Aorta (tissue), 5 donors: ENCODE data around the gene RPGRIP1L. TPM values are rescaled to one million over a fixed set of nuclear protein-coding genes. Genes with fewer than 3 reads are reported as not detected.

Source experiments
- ATAC-seq: fragments of 200-7000 bp; cut with Tn5 transposase; one replicate; pipeline ENCODE4 v1.9.1; 2022; ENCODE audit warnings: moderate library complexity; ENCODE audit not compliant: low FRiP score
- DNase-seq, 2 donors: peaks; one replicate each; pipeline ENCODE4 v3.0.0-alpha.2; 2020
- H3K27ac ChIP-seq, 2 donors: one replicate each; pipeline ENCODE4 v1.5.1; 2013; ENCODE audit warnings: low read length in 2 of 2, mild to moderate bottlenecking in 2 of 2, moderate library complexity in 2 of 2, control low read depth in 1 of 2, inconsistent platforms in 1 of 2, low read depth in 1 of 2
- H3K27me3 ChIP-seq, 2 donors: one replicate each; pipeline ENCODE4 v1.6.1; 2013; ENCODE audit warnings: control low read depth in 1 of 2, low read length in 1 of 2, mild to moderate bottlenecking in 1 of 2, moderate library complexity in 1 of 2; ENCODE audit not compliant: insufficient read depth in 2 of 2, control insufficient read depth in 1 of 2
- H3K36me3 ChIP-seq, 2 donors: one replicate each; pipeline ENCODE4 v1.6.1; 2013; ENCODE audit warnings: control low read depth in 1 of 2, low read length in 1 of 2, mild to moderate bottlenecking in 1 of 2; ENCODE audit not compliant: insufficient read depth in 2 of 2, control insufficient read depth in 1 of 2
- H3K4me1 ChIP-seq, 2 donors: one replicate each; pipeline ENCODE4 v1.6.1; 2013; ENCODE audit warnings: low read length in 2 of 2, control low read depth in 1 of 2, mild to moderate bottlenecking in 1 of 2, moderate library complexity in 1 of 2; ENCODE audit not compliant: insufficient read depth in 2 of 2, control insufficient read depth in 1 of 2
- H3K4me3 ChIP-seq, 2 donors: one replicate each; pipeline ENCODE4 v1.5.1; 2013; ENCODE audit warnings: low read length in 2 of 2, control low read depth in 1 of 2, mild to moderate bottlenecking in 1 of 2
- H3K9me3 ChIP-seq: one replicate; pipeline ENCODE4 v1.6.1; 2013; ENCODE audit warnings: mild to moderate bottlenecking, low read length; ENCODE audit not compliant: control insufficient read depth
- WGBS, 2 donors: extraction: QIAGEN DNeasy Blood & Tissue Kit; methylation state at CpG; one replicate each; pipeline ENCODE4 v1.1.7; 2013; 5-methylcytosine and 5-hydroxymethylcytosine counted together
- intact Hi-C, 2 donors: fragments of 100-400 bp; cut with DNase I; formaldehyde crosslinking; loops; one replicate each; pipeline versions ENCODE4 v1.14.2 to v1.15.0; 2022
- polyA plus RNA-seq, 2 donors: library from polyadenylated mRNA; stranded (reverse); fragments of 200-250 nt; gene quantifications; one replicate each; pipeline ENCODE4 v1.2.3, GENCODE V29; 2013
- total RNA-seq, 2 donors: library from RNA; stranded (reverse); fragmentation: NEBNext Ultra II Directional; extraction: Animal tissue kit (Norgen Biotek cat#: 25700); gene quantifications; one replicate each; pipeline ENCODE4 v1.2.1, GENCODE V29; 2021
- donor health status: healthy with polysubstance abuse.
- donor health status: Bipolar disorder and iron deficiency.
- donor health status: DM: no; HTN: no; CAD: no.
- donor health status: DM: no; HTN: no; CAD: no.
- donor health status: DM: yes; HTN: yes; CAD: no.

Gene RPGRIP1L
- total and polyA plus RNA-seq, 4 donors = 1.4 to 7.3 (median 3.4) TPM

DNA sequence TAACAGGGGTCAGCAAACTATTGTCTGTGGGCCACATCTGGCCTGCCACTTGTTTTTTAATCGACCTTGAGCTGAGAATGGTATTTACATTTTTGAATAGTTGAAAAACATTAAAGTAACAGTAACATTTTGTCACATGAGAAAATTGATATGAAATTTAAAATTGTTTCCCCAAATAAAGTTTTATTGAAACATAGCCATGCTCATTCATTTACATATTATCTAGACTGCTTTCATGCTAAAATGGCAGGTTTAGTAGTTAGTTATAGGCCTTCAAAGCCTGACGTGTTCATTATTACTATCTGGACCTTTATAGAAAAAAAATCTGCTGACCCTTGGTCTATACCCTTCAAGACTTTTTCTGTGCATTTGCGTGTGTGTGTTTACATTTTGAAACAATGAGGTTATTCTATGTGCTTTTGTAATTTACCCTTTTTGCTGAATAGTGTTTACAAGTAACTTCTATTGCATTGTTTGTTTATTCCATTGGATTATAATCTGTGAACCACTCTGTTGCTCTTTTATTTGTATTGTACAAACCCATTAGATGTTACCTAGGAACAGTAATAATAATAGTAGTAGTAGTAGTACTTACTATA, 37.4 kb upstream of the RPGRIP1L start:
- Histone ChIP-seq H3K27ac (no peak overlapping the region), H3K4me1 (peaks cover 0 to 3% of the 10 kb centered on the region in 2 donors), H3K27me3 (no peaks in the 10 kb centered on the region), H3K4me3 (no peak overlapping the region), H3K9me3 (no peaks in the 10 kb centered on the region), H3K36me3 (no peaks in the 10 kb centered on the region)
- WGBS, 2 donors = 82 to 91% methylated on average over 3 of the region's 3 CpGs
- intact Hi-C loops = no loop called here
- no peak for ATAC-seq
- no peak for DNase-seq

DNA sequence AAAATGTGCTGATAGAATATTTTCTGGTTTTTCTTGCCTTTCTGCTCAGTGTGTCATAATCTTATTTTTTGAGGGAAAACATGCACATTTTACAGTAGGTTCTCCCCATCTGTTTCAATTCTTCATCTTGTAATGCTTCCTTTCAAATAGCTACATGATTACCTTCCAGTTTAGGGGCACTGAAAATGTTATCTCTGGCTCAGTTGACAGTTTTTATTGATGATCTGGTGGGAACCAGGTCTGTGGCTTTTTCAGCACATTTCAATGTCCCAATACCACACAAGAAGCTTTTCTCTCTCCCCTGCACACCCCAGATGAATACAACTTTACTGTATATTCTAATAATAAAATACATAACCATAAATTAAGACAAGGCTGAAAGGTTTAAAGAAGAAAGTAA, 36.8 kb upstream of the RPGRIP1L start:
- H3K4me1 ChIP-seq = no peaks in the 10 kb centered on the region
- DNase-seq = no peak
- H3K9me3 ChIP-seq = no peaks in the 10 kb centered on the region
- H3K27me3 ChIP-seq = no peaks in the 10 kb centered on the region
- no peak overlapping the region for H3K27ac ChIP-seq
- no peak overlapping the region for H3K4me3 ChIP-seq
- H3K36me3 ChIP-seq = no peaks in the 10 kb centered on the region
- intact Hi-C loops = no loop called here
- ATAC-seq = no peak

- H3K9me3 ChIP-seq = no peaks in the 10 kb centered on the region
- ATAC-seq = no peak
Measured at GRCh38 chr16:53737552-53737951, 33.9 kb upstream of the RPGRIP1L start.

GRCh38 chr16:53736297-53736696, 32.6 kb upstream of the RPGRIP1L start:
- H3K27me3 ChIP-seq = no peaks in the 10 kb centered on the region
- WGBS, 2 donors = 63 to 77% methylated on average over 3 of the region's 3 CpGs
- H3K9me3 ChIP-seq = no peaks in the 10 kb centered on the region
- H3K4me1 ChIP-seq = peaks cover 0 to 8% of the 10 kb centered on the region in 2 donors
- ATAC-seq (no peak), DNase-seq (no peak)
- no peak overlapping the region for H3K27ac ChIP-seq
- H3K36me3 ChIP-seq = no peaks in the 10 kb centered on the region
- intact Hi-C loops = no loop called here
- H3K4me3 ChIP-seq = no peak overlapping the region

More at GRCh38 chr16:53737552-53737951, 33.9 kb upstream of the RPGRIP1L start:
- DNase-seq = no peak
- peaks cover 0 to 4% of the 10 kb centered on the region in 2 donors for H3K4me1 ChIP-seq
- no peaks in the 10 kb centered on the region for H3K27me3 ChIP-seq
- intact Hi-C loops = no loop called here
- H3K36me3 ChIP-seq = no peaks in the 10 kb centered on the region
- no peak overlapping the region for H3K4me3 ChIP-seq
- H3K27ac ChIP-seq = no peak overlapping the region
- WGBS, 2 donors = 88 to 90% methylated on average over 5 of the region's 5 CpGs

- DNase-seq (no peak), ATAC-seq (no peak)
- WGBS, 2 donors = 97 to 100% methylated on average over 2 of the region's 2 CpGs
- intact Hi-C loops = no loop called here
- Histone ChIP-seq H3K4me3 (no peak overlapping the region), H3K9me3 (no peaks in the 10 kb centered on the region), H3K36me3 (no peaks in the 10 kb centered on the region), H3K27me3 (no peaks in the 10 kb centered on the region), H3K4me1 (peaks cover 0 to 8% of the 10 kb centered on the region in 2 donors), H3K27ac (no peak overlapping the region)
Measured at GRCh38 chr16:53734908-53735307, 31.2 kb upstream of the RPGRIP1L start.

DNA sequence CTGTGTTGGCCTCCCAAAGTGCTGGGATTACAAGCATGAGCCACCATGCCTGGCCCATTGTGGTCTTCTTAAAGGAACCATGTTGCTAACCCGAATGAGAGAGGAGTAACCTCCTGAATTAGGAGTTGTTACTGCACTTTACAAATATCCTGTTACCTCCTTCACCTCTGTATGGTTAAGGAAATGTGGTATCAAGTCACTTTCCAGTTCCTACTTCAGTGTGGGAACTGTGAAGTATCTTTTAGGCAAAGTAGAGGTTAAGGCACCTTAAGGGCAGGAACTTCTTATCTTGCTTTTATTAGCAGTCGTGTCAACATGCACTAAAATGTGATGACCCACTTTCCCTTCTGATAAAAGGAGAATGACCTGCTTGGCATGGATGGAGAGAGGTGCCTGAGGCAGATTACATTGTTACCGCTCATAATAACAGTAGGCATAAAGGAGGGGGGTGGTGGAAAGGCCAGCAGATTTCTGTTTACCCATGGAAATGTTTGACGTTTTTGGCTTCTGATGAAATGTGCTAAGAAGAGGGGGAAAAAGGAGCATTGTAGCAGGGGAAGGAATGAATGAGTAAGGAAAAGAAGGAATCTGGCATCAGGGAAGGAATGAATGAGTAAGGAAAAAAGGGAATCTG, 28.8 kb upstream of the RPGRIP1L start:
- no peak for DNase-seq

GRCh38 chr16:53730693-53731092, 27.0 kb upstream of the RPGRIP1L start:
- no peaks in the 10 kb centered on the region for H3K27me3 ChIP-seq
- no peak for DNase-seq
- 92 to 95% methylated on average over 3 of the region's 3 CpGs for WGBS, 2 donors

More for the DNA sequence above, 28.8 kb upstream of the RPGRIP1L start:
- Histone ChIP-seq H3K9me3 (no peaks in the 10 kb centered on the region), H3K27me3 (no peaks in the 10 kb centered on the region), H3K36me3 (no peaks in the 10 kb centered on the region), H3K4me3 (no peak overlapping the region), H3K4me1 (peaks cover 0 to 8% of the 10 kb centered on the region in 2 donors), H3K27ac (no peak overlapping the region)
- 24 to 25% methylated on average over 4 of the region's 4 CpGs for WGBS, 2 donors
- intact Hi-C loops = no loop called here
- no peak for ATAC-seq

GRCh38 chr16:53726625-53727024, 23.0 kb upstream of the RPGRIP1L start:
- Histone ChIP-seq H3K27me3 (no peaks in the 10 kb centered on the region), H3K4me1 (peaks cover 0 to 2% of the 10 kb centered on the region in 2 donors), H3K9me3 (no peaks in the 10 kb centered on the region), H3K4me3 (no peak overlapping the region), H3K36me3 (no peaks in the 10 kb centered on the region), H3K27ac (no peak overlapping the region)
- intact Hi-C loops = no loop called here
- ATAC-seq (no peak), DNase-seq (no peak)

More at GRCh38 chr16:53730693-53731092, 27.0 kb upstream of the RPGRIP1L start:
- H3K9me3 ChIP-seq = no peaks in the 10 kb centered on the region
- peaks cover 2 to 8% of the 10 kb centered on the region in 2 donors for H3K4me1 ChIP-seq
- intact Hi-C loops = no loop called here
- no peak overlapping the region for H3K4me3 ChIP-seq
- no peak overlapping the region for H3K27ac ChIP-seq
- no peak for ATAC-seq
- no peaks in the 10 kb centered on the region for H3K36me3 ChIP-seq

GRCh38 chr16:53721017-53721416, 17.4 kb upstream of the RPGRIP1L start:
- H3K4me3 ChIP-seq = no peak overlapping the region
- intact Hi-C loops = no loop called here
- H3K9me3 ChIP-seq = no peaks in the 10 kb centered on the region
- WGBS, 2 donors = 89 to 90% methylated on average over 5 of the region's 5 CpGs
- ATAC-seq (no peak), DNase-seq (no peak)
- H3K36me3 ChIP-seq = peaks cover 0 to 2% of the 10 kb centered on the region in 2 donors
- H3K27me3 ChIP-seq = no peaks in the 10 kb centered on the region
- H3K27ac ChIP-seq = no peak overlapping the region
- H3K4me1 ChIP-seq = no peaks in the 10 kb centered on the region
